SH-SY5Y (cell line): Measurements from ENCODE around the gene ZNF439.

Experiments used
- GATA2 ChIP-seq: IDR thresholded peaks from 2 replicates; pipeline ENCODE4 v1.6.1; 2011; ENCODE audit warnings: mild to moderate bottlenecking, low read depth, low read length
- GATA3 ChIP-seq: IDR thresholded peaks from 2 replicates; pipeline ENCODE4 v1.6.1; 2011; ENCODE audit warnings: low read depth, mild to moderate bottlenecking, low read length, moderate library complexity

Gene ZNF439

DNA sequence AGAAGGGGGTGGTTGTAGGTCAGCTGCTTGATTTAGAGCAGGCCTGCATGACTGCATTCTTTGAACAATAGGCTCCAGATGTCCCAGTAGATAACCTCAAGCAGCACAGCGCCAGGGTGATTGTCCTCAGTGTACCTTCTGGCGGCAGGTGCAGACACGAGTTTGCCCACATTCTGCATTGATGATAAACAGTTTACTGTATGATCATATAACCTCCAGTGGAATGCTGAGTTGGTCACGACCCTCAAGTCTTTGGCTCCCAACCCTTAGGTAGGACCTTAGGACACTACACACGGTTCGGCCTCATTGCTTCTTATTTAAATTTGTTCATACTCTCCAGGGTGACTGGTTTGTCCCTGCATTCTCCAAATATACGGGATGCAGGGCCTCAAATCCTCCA lies 12.2 kb downstream of the ZNF439 start:
- TF ChIP-seq GATA3 (no peak), GATA2 (no peak)

DNA sequence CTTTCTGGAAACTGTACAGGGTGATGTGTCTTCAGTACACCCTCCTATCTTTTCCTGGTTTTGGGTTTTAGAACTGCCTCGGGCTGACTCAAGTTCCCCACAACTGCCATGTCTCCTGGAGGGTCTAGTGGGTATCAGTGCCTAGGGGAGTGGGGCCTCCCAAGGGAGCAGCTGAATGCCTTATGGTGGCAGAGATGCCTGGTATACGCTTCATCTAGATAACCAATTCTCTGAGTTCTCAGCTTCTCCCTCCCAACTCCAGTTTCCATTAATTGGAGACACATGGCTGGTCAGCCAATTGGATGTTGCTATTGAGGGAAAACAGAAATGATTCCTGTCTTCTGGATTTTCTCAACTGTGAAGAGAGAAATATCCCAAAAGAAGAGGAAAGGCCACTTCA lies 12.8 kb downstream of the ZNF439 start:
- TF ChIP-seq GATA2, result no peak
- TF ChIP-seq GATA3, result no peak

DNA sequence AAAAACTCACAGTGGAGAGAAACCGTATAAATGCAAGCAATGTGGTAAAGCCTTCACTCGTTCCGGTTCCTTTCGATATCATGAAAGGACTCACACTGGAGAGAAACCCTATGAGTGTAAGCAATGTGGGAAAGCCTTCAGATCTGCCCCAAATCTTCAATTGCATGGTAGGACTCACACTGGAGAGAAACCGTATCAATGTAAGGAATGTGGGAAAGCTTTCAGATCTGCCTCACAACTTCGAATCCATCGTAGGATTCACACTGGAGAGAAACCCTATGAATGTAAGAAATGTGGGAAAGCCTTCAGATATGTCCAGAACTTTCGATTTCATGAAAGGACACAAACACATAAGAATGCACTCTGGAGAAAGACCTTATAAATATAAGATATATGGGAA lies 19.7 kb downstream of the ZNF439 start:
- TF ChIP-seq GATA2 (no peak), GATA3 (no peak)

DNA sequence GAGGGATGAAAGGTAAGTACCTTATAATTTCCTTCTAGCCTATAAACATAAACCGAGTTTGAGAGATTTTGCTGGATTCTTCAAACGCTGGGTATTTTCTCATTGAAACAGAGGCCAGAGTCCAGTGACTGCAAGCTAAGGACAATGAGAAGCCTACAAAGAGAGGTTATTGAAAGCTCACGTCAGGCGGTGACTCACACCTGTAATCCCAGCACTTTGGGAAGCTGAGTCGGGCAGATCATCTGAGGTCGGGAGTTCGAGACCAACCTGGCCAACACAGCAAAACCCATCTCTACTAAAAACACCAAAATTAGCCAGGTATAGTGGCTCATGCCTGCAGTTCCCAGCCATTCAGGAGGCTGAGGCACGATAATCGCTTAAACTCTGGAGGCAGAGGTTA lies 24.1 kb downstream of the ZNF439 start:
- TF ChIP-seq GATA3, result no peak
- TF ChIP-seq GATA2, result no peak

DNA sequence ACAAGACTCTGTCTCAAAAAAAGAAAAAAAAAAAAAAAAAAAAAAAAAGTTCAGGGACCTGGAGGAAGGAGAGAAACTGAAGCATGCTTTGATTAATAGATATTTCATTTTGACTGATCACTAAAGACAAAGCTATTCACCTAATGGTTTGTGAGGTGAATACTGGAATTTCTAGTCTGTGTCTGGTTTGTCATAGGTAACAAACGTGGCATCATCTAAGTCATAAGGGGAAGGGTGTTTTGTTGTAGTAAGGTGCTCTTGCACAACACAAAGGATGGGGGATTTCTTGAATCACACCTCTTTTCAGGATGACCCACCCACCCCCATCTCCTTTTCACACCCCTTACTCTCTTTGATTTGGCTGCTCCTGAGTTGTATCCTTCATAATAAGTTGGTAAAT lies 25.2 kb downstream of the ZNF439 start:
- TF ChIP-seq GATA3 (no peak), GATA2 (no peak)

DNA sequence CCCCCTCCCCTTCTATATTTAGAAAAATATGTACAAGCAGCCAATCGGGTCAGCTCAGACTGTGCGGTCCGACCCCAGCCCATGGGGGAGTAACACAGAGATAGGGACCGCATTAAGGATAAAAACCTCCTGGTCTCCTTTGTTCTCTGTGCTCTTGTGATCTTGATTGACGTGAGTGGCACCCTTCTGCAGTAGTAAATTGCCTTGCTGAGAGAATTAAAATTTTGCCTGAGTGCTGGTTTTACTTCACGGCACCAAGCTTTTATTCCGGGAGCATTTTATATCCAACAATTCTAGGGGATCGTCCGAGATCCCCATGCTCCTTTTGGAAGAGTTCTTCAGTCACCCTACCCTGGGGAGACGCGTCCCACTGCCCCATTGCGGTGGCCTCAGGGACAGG lies 32.1 kb downstream of the ZNF439 start:
- TF ChIP-seq GATA3 (no peak), GATA2 (no peak)

DNA sequence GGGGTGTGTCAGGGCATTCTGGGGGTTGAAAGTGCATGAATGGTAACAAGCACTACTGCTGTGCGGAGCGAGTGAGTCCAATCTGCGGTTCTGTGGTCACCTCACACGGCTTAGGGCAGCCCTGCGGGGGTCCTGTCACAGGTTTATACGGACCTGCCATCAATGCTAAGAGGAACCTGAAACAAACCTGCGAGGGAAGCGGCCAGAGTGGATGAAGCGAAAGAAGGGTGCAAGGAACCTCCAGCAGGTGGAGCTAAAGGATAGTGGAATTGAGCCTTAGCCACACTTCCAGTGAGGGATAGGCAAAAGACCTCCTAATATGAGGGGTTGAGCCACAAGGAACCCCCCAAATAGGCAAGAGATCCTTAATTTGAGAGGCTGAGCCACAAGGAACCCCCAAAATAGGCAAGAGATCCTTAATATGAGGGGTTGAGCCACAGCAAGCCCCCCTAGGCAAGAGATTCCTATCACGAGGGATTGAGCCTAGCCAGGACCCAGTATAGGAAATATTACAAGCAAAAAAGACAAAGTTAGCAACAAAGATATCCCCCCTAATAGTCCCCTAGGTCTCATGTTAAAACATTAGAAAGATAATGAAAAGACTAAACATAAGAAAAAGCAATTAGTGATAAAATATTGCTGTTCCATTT lies 32.8 kb downstream of the ZNF439 start:
- TF ChIP-seq GATA3 (no peak), GATA2 (no peak)

DNA sequence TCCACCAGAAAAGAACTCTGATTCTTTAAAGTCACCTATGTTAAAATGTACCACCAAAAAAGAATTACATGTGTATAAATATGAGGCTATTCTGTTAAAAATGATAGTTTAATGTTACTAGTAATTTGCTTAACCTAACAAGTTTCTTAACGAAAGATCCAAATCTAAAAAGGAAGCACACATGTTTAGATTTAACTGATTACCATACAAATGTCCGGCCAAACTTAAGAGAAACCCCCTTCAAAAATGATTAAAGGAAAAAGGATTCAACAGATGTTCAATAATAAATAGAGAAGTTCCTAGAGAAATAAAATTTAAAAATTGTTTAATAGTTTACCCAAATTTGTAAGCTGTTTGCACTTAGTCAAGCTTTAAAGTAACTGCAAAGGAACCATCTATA lies 34.1 kb downstream of the ZNF439 start:
- no peak for TF ChIP-seq GATA3
- TF ChIP-seq GATA2, result no peak

DNA sequence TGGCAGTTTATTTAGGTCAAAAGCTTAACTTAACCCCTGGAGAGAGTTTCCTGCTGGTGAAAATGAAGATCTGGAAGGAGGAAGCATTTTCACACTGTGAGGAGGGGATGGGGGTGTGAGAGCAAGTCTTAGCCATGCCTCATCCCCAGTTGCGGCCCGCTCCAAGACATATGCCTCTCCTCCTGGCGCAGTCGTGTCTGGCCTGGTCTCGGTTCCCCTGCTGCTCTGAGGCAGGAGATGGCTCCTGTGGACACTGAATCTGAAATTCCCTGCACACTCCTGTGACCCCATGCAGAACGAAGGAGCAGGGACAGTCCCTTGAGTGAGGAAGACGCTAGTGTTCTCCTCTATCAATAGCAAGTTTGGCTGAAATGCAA lies 38.7 kb downstream of the ZNF439 start:
- TF ChIP-seq GATA3 (no peak), GATA2 (no peak)

DNA sequence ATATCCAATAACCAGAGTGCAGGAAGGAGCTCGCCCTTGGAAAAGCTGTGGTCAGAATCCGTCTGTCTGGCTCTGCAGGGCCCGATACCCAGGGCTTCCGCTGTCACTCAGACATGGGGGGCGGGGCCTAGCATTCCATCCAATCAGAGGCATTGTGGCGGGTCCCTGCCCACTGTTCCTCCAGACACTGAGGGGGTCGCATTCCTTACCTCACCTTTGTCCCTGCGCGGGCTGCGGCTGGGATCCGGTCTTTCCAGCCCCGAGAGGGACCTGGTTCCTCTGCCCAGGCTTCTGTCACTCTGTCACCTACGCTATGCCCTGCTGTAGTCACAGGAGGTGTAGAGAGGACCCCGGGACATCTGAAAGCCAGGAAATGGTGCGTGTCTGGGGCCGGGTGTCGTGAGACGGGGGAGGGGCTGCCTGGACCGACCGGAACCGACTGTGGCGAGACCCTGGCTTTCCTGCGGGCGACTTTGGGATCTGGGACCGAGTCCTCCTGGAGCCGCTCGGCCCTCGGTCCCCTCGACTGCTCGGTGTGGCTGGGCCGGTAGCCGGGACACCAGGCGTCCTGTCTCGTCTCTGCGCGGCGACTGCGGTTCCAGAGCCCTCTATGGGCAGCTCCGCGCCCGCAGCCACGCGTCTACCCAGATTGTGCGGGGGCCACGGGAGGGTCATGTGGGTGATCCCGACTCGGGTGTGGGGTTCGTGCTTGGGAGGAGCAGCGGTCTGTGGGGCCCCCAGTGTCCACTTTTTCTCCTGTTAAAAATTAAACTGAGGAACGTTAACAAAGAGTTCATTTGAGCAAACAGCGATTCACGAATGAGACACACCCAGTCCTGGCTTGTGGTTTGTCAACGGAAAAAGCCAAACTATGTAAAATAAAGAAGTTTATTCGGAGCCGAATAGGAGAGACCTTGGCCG lies 39.3 kb downstream of the ZNF439 start, which contains the start of gene ZNF69:
Gene ZNF69 (plus strand): TSS at position 172 of the 921 bp plus-strand sequence. CDS start 142 bp downstream, at position 314.
- TF ChIP-seq GATA2 (no peak), GATA3 (no peak)

DNA sequence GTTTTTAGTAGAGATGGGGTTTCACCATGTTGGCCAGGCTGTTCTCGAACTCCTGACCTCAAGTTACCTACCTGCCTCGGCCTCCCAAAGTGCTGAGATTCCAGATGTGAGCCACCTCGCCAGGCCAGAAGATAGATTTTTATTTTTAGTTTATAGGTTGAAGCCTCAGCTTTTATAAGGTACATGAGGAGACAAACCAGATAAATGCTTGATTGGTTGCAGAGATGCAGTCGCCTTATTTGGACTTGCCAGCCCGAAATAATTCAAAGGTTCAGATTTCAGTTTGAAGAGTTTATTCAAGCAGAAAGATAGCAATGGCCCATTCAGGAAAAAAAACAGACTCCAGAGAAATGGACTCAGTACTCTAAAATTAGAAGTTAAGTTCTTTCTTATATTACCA lies 42.1 kb downstream of the ZNF439 start:
- no peak for TF ChIP-seq GATA3
- TF ChIP-seq GATA2, result no peak

DNA sequence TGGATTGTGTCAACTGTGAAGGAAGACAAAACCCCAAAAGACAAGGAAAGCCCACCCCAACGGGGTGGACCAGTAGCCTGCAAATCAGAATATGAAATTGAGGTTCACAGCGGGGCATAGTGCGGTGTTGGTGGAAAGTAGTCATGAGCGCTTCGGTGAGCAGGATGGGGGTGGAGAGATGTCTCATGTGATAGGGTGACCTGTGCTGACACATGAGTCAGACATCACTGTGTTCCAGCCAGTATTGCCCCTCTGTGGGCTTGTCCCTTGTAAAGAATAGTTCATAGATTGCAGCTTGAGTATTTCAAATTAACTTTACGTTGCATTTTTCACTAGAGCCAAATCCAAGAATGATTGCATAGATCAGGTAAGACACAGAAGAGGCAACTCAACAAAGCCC lies 46.3 kb downstream of the ZNF439 start:
- TF ChIP-seq GATA3, result no peak
- no peak for TF ChIP-seq GATA2

DNA sequence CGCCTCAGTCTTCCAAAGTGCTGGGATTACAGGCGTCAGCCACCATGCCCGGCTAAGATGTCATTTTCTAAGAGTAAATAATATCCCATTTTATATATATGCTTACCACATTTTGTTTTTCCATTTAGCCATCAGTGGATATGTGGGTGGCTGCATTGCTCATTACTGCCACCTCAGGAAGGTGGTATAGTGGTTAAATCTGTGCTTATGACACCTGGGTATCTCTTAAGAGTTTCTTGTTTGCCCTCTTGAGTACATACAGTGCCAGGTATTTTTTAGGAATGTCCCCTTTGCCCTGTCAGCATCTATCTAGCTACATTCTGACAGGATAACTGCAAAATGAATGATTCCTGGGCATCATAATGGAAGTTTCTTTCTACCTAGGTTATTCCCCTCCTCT lies 53.7 kb downstream of the ZNF439 start:
- TF ChIP-seq GATA3, result no peak
- TF ChIP-seq GATA2, result no peak

DNA sequence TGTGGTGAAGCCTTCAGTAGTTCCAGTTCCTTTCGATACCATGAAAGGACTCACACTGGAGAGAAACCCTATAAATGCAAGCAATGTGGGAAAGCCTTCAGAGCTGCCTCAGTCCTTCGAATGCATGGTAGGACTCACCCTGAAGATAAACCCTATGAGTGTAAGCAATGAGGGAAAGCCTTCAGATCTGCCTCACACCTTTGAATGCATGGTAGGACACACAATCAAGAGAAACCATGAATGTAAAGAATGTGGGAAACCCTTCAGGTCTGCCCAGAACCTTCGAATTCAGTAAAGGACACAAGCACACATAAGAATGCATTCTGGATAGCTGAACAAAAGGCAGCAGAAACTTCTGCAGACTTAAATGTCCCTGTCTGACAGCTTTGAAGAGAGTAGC lies 57.4 kb downstream of the ZNF439 start:
- TF ChIP-seq GATA3 (no peak), GATA2 (no peak)
